Brain microvascular endothelial cell (primary cell): ENCODE measurements around the gene TRIP6.
A peak's percentile ranks its signal among the peaks of the same experiment; 100 is the strongest.

Experiments
- DNase-seq: peaks from one replicate; pipeline ENCODE4 v3.0.0-alpha.2; 2020
- H3K27ac ChIP-seq: fragments of 250-450 bp; sonication (Bioruptor Pico); 2 replicates; pipeline ENCODE4 v1.5.1; 2020; ENCODE audit warnings: mild to moderate bottlenecking, moderate library complexity
- H3K27me3 ChIP-seq: fragments of 250-450 bp; sonication (Bioruptor Pico); replicated peaks from 2 replicates; pipeline ENCODE4 v1.5.1; 2020; ENCODE audit warnings: mild to moderate bottlenecking
- H3K36me3 ChIP-seq: fragments of 250-450 bp; sonication (Bioruptor Pico); replicated peaks from 2 replicates; pipeline ENCODE4 v1.5.1; 2020; ENCODE audit warnings: mild to moderate bottlenecking
- H3K4me3 ChIP-seq: 2 replicates; pipeline ENCODE4 v1.5.1; 2011; ENCODE audit warnings: low read depth, mild to moderate bottlenecking, control low read depth, low read length, moderate library complexity
- CTCF ChIP-seq: IDR thresholded peaks from 2 replicates; pipeline ENCODE4 v1.5.1; 2011; ENCODE audit warnings: low read depth, mild to moderate bottlenecking, moderate library complexity, low read length, control low read depth, inconsistent platforms; ENCODE audit errors: missing control alignments
- in situ Hi-C: cut with HindIII; loops from 2 replicates; pipeline ENCODE4 v1.10.0; 2017; ENCODE audit warnings: low sequenced_read_pairs, low pct_ligation_motif_present

The TRIP6 gene

GRCh38 chr7:100835903-100836811 is 31.0 kb upstream of the TRIP6 start:
- Histone ChIP-seq H3K4me3 (no peak overlapping the region), H3K27me3 (no peaks in the 10 kb centered on the region), H3K36me3 (no peaks in the 10 kb centered on the region), H3K27ac (no peak overlapping the region)
- in situ Hi-C loops = loop anchor here (25.0 kb wide), 1 partner anchor 124 kb away; the partner anchor contains the start of genes EPO and POP7
- no peak for TF ChIP-seq CTCF
- no peak for DNase-seq

GRCh38 chr7:100836812-100837098 is 30.4 kb upstream of the TRIP6 start:
- no peaks in the 10 kb centered on the region for H3K27me3 ChIP-seq
- no peak overlapping the region for H3K4me3 ChIP-seq
- TF ChIP-seq CTCF = no peak
- DNase-seq = no peak
- in situ Hi-C loops = loop anchor here (25.0 kb wide), 1 partner anchor 124 kb away; the partner anchor contains the start of genes EPO and POP7
- H3K36me3 ChIP-seq = no peaks in the 10 kb centered on the region
- no peak overlapping the region for H3K27ac ChIP-seq

GRCh38 chr7:100837099-100837836 is 29.9 kb upstream of the TRIP6 start:
- no peak for TF ChIP-seq CTCF
- H3K36me3 ChIP-seq = no peaks in the 10 kb centered on the region
- peak overlapping the region; percentile 47 for H3K27ac ChIP-seq
- in situ Hi-C loops = loop anchor here (25.0 kb wide), 1 partner anchor 125 kb away; the partner anchor contains the start of genes EPO and POP7
- no peaks in the 10 kb centered on the region for H3K27me3 ChIP-seq
- DNase-seq = peak; percentile 88
- H3K4me3 ChIP-seq = peak overlapping the region; percentile 47

- TF ChIP-seq CTCF = no peak
- H3K4me3 ChIP-seq = no peak overlapping the region
- in situ Hi-C loops = loop anchor here (25.0 kb wide), 1 partner anchor 127 kb away; the partner anchor contains the start of genes EPO and POP7
- no peaks in the 10 kb centered on the region for H3K27me3 ChIP-seq
- H3K27ac ChIP-seq = no peak overlapping the region
- H3K36me3 ChIP-seq = no peaks in the 10 kb centered on the region
- DNase-seq = no peak
These were observed 27.8 kb upstream of the TRIP6 start for GRCh38 chr7:100839361-100839760.

- Histone ChIP-seq H3K36me3 (no peaks in the 10 kb centered on the region), H3K27ac (no peak overlapping the region), H3K4me3 (no peak overlapping the region), H3K27me3 (no peaks in the 10 kb centered on the region)
- DNase-seq = no peak
- in situ Hi-C loops = loop anchor here (25.0 kb wide), 1 partner anchor 128 kb away; the partner anchor contains the start of genes EPO and POP7
- no peak for TF ChIP-seq CTCF
These were observed 26.6 kb upstream of the TRIP6 start for GRCh38 chr7:100840470-100841100.
